ENCODE data around the gene SH2D4B. TPM values are rescaled to one million over a fixed set of nuclear protein-coding genes. Genes with fewer than 3 reads are reported as not detected.

SH2D4B gene
- total and polyA plus RNA-seq, 2 of the 13 experiments (the other 11 are each of a cell fraction or from before 2014, with no cell fraction given) = not detected

DNA sequence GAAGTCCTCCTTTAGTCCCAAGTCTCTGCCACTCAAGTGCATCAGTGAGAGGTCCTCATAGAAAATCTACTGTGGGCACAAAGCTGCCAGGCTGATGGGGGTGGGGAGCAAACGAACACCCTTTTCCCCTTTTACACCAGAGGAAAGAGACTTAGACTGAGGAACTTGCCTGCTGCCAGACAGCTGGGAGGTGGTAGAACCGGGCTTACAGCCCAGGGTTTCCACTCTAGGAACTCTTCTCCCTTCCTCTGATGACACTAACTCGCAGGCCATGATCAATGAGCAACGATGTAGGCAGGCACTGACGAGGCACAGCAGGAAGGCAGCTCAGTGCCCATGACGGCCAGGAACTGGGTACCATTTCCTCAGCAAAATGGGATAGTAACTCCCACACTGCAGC lies 11.0 kb upstream of the SH2D4B start:
- Histone ChIP-seq H3K9me3 (ENCODE audit: low read length) (no peaks in the 10 kb centered on the region), H3K9ac (ENCODE audit: insufficient read depth, low read depth, low read length) (no peak overlapping the region), H4K20me1 (ENCODE audit: insufficient read depth, low read length) (0 out of 2 replicates have a peak, but pooled peaks cover 2% of the 10 kb centered on the region), H3K27me3 (ENCODE audit: control insufficient read depth in 1 of 2, insufficient read depth in 2 of 2, low read length in 2 of 2) (no peaks in the 10 kb centered on the region; a peak in 2 of 5 replicates), H3K4me2 (ENCODE audit: low read depth, low read length) (no peak overlapping the region), H3K79me2 (ENCODE audit: insufficient read depth, low read length) (no peaks in the 10 kb centered on the region), H3K4me3 (replicated peaks in 1 of 3; ENCODE audit: insufficient read depth in 1 of 3, low read depth in 2 of 3, low read length in 3 of 3) (no peak overlapping the region), H2AFZ (ENCODE audit: low read length) (no peak overlapping the region), H3K27ac (ENCODE audit: extremely low read length, insufficient read depth, low read length) (no peak overlapping the region), H3K4me1 (ENCODE audit: insufficient read depth, low read length) (peaks cover 15% of the 10 kb centered on the region), H3K36me3 (replicated peaks in 1 of 2; ENCODE audit: control insufficient read depth in 1 of 2, insufficient read depth in 2 of 2, low read length in 2 of 2) (no peaks in the 10 kb centered on the region)
- FAIRE-seq (no peak), ATAC-seq (no peak), DNase-seq (ENCODE audit: low spot score) (no peak)
- WGBS (ENCODE audit: low lambda C conversion rate) = 14% methylated on average over 2 of the region's 6 CpGs
- no TSS peak for BruUV-seq (replicated peaks)
- intact Hi-C loops (cut with micrococcal nuclease; ENCODE audit: unreplicated experiment) = no loop called here
- in situ Hi-C loops (cut with HindIII; ENCODE audit: extremely low pct_ligation_motif_present, low pct_unique_long_range_greater_than_20kb) = no loop called here
- POLR2A ChIA-PET = no interaction called here
- CTCF ChIA-PET (ENCODE audit: low intra/inter-chr PET ratio, low total read pairs) = no interaction called here
- TF ChIP-seq ZNF709 (CRISPR knock-in tag; IDR thresholded peaks at IDR 0.05) (no peak), DPF2 (CRISPR knock-in tag; IDR thresholded peaks at IDR 0.05; ENCODE audit: borderline replicate concordance, low read depth) (no peak), ZBTB42 (CRISPR knock-in tag; IDR thresholded peaks at IDR 0.05) (no peak), ZSCAN31 (CRISPR knock-in tag; IDR thresholded peaks at IDR 0.05; ENCODE audit: low read depth) (no peak), ZNF746 (CRISPR knock-in tag; IDR thresholded peaks at IDR 0.05) (no peak), ZSCAN29 (CRISPR knock-in tag; conservative IDR thresholded peaks at IDR 0.05) (no peak), ERF (CRISPR knock-in tag; IDR thresholded peaks at IDR 0.05) (no peak), GABPA (IDR thresholded peaks at IDR 0.05; ENCODE audit: low read depth, low read length) (no peak), GABPA (CRISPR knock-in tag; IDR thresholded peaks at IDR 0.05; ENCODE audit: low read depth) (no peak), KDM4B (CRISPR knock-in tag; IDR thresholded peaks at IDR 0.05) (no peak)
- TF ChIP-seq, protein P1, sequence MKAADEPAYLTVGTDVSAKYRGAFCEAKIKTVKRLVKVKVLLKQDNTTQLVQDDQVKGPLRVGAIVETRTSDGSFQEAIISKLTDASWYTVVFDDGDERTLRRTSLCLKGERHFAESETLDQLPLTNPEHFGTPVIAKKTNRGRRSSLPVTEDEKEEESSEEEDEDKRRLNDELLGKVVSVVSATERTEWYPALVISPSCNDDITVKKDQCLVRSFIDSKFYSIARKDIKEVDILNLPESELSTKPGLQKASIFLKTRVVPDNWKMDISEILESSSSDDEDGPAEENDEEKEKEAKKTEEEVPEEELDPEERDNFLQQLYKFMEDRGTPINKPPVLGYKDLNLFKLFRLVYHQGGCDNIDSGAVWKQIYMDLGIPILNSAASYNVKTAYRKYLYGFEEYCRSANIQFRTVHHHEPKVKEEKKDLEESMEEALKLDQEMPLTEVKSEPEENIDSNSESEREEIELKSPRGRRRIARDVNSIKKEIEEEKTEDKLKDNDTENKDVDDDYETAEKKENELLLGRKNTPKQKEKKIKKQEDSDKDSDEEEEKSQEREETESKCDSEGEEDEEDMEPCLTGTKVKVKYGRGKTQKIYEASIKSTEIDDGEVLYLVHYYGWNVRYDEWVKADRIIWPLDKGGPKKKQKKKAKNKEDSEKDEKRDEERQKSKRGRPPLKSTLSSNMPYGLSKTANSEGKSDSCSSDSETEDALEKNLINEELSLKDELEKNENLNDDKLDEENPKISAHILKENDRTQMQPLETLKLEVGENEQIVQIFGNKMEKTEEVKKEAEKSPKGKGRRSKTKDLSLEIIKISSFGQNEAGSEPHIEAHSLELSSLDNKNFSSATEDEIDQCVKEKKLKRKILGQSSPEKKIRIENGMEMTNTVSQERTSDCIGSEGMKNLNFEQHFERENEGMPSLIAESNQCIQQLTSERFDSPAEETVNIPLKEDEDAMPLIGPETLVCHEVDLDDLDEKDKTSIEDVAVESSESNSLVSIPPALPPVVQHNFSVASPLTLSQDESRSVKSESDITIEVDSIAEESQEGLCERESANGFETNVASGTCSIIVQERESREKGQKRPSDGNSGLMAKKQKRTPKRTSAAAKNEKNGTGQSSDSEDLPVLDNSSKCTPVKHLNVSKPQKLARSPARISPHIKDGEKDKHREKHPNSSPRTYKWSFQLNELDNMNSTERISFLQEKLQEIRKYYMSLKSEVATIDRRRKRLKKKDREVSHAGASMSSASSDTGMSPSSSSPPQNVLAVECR (CRISPR knock-in tag; IDR thresholded peaks at IDR 0.05; ENCODE audit: borderline replicate concordance) = no peak

Data from HepG2 (cell line).